ENCODE measurements around the gene MAP1LC3B2. TPM values are rescaled to one million over a fixed set of nuclear protein-coding genes. Genes with fewer than 3 reads are reported as not detected.

MAP1LC3B2 gene
- total RNA-seq = not detected

GRCh38 chr12:116559162-116559935, at the start of gene MAP1LC3B2:
MAP1LC3B2 (plus strand) TSS chr12:116559381; CDS start chr12:116575943, 16,562 bp downstream.
- peak; percentile 76 for DNase-seq

- DNase-seq = no peak
These were observed 45.2 kb upstream of the MAP1LC3B2 start for GRCh38 chr12:116513944-116514343.

- no peak for DNase-seq
These were observed 43.5 kb upstream of the MAP1LC3B2 start for GRCh38 chr12:116515684-116516083.

GRCh38 chr12:116516657-116517056, 42.5 kb upstream of the MAP1LC3B2 start:
- no peak for DNase-seq

- no peak for DNase-seq
These were observed 41.6 kb upstream of the MAP1LC3B2 start for GRCh38 chr12:116517431-116518045.

DNA sequence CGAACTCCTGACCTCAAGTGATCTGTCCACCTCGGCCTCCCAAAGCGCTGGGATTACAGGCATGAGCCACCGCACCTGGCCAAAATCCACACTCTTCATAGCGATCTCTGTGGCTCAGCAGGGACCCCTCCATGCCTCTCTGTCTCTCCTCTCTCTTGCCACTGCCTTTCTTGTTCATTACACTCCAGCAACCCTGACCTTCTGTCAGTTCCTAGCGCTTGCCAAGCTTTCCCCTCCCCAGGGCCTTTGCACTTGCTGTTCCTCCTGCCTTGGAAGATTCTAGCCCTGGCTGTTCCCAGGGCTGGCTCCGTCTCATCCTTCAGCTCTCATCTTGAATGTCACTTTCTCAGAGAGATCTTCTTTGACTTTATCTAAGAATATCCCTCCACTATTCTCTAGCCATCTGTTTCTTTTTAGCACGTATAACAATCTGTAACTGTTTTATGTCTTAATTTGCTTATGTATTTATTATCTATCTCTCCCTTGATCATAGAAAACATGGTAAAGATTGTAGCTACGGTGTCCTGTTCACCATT, 38.9 kb upstream of the MAP1LC3B2 start:
- no peak for DNase-seq

DNA sequence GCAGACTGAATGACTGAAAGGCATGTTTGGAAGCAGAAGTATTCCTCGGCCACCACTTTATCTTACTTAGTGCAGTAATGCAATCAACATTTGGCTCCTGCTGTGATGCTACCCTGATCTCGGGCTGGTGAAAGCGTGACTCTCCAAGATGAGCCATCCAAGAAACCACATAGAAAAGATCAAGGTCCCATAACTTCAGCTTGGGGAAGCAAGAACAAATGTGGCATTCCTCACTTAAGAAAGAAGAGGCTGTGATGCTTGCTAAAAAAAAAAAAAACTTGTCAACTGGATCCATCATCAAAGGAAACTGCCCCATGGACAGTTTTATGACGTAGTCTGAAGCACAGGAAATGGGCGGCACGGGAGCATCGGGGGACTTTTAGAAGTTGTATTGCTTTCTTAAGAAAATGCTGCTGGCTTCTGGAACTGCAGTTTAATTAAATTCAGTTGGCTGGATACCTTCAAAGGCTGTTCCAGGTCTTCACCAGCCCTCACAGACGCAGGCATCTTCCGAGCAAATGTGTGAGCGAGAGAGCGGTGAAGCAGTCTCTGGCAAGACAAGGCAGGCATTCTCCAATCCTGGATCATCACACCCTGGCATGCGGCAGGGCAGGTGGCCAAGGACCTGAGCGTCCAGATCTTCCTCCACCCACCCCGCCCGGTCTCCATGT, 38.2 kb upstream of the MAP1LC3B2 start:
- no peak for DNase-seq

- no peak for DNase-seq
These were observed 34.9 kb upstream of the MAP1LC3B2 start for GRCh38 chr12:116524311-116524710.

DNA sequence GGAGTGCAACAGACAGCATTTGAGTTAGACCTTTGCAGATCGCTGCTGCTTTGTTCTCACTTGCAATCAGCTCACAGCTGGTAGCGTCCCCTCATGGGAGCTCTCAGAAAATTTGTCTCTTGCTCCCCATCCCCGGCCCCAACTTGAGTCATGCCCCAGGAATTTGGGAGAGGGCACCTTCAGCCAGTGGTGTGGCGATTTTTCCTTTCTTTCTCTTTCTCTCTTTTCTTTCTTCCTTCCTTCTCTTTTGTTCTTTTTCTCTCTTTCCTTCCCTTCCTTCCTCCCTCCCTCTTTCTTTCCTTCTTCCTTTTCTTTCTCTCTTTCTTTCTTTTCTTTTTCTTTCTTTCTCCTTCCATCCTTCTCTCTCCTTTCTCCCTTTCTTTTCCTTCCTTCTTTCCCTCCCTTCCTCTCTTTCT, 34.2 kb upstream of the MAP1LC3B2 start:
- no peak for DNase-seq

DNA sequence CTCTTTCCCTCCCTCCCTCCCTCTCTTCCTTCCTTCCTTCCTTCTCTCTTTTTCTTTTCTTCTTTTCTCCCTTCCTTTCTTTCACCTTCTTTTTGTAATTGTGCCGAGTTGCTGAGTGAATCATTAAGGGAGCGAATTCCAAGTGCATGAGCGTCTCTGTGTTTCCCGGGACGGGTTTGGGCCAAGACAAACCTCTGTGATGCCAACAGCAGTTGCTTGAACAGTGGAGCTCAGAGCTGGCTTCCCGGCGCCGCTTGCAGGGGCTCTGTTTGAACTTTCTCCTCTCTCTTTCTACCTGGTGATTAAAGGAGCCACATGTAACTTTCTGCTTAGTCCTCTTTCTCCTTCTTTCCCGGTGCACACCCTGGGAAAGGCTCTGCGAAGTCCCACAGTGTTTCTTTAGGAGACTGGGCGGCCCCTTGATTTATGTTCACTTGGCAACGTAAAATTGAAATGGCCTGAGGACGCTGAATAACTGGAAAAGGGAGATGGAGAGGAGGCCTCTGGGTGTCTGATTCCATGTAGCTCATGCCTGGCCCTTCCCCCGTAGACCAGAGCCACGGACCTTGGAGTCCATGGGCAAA, 33.7 kb upstream of the MAP1LC3B2 start:
- DNase-seq = peak; percentile 88

GRCh38 chr12:116528065-116528464, 31.1 kb upstream of the MAP1LC3B2 start:
- DNase-seq = no peak

- DNase-seq = no peak
These were observed 30.7 kb upstream of the MAP1LC3B2 start for GRCh38 chr12:116528498-116528897.

- DNase-seq = no peak
These were observed 30.1 kb upstream of the MAP1LC3B2 start for GRCh38 chr12:116529048-116529447.

GRCh38 chr12:116529686-116530085, 29.5 kb upstream of the MAP1LC3B2 start:
- DNase-seq = no peak

- no peak for DNase-seq
These were observed 26.8 kb upstream of the MAP1LC3B2 start for GRCh38 chr12:116532428-116532827.

GRCh38 chr12:116532986-116533342, 26.2 kb upstream of the MAP1LC3B2 start:
- no peak for DNase-seq

- DNase-seq = peak; percentile 93
These were observed 25.6 kb upstream of the MAP1LC3B2 start for GRCh38 chr12:116533343-116534251.

DNA sequence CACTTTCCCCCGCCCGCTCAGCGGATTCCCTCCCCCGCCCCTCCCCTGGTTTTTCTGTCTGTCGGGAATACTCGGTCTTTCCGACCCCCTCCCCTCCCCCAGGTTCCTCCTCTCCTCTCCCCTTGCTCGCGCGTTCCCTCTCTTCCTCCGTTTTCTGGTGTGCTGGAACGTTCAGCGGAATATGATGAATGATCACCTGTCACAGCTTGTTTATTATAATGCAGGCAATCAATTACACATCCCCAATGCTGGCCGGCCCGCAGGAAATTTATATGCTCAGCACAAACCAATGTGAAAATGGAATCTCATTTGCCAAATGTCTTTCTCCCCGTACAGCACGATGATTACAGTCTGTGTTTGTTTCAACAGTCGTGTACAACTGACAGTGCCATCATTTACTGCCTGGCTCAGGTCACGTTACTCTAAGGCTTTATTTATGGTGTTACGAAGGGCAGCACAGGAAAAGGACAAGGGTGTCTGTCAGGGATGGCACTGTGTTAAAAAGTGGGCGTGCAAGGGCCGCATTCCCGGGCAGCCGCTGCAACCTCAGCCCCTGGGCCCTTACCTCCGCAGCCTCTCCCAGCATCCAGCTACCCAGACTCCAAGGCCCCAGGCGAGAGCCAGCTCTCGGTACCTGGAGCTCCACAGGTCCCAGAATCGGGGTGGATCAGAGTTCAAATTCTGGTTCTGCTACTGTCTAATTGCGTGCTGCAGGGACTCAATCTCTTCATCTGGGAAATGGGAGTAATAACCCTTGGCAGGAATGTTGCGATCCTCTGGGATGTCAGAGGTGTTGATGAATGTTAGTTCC, 24.7 kb upstream of the MAP1LC3B2 start:
- DNase-seq = peak; percentile 86

- no peak for DNase-seq
These were observed 23.9 kb upstream of the MAP1LC3B2 start for GRCh38 chr12:116535241-116535640.

GRCh38 chr12:116537101-116537904, 21.9 kb upstream of the MAP1LC3B2 start:
- DNase-seq = no peak

Data from tongue (tissue), 2 donors.